ENCODE measurements around the gene MAGI2.
"Not testable (repeated sequence)": the region's sequence is repeated elsewhere in the genome, so short reads cannot be mapped to it uniquely, and the experiment has no call there.

The MAGI2 gene

DNA sequence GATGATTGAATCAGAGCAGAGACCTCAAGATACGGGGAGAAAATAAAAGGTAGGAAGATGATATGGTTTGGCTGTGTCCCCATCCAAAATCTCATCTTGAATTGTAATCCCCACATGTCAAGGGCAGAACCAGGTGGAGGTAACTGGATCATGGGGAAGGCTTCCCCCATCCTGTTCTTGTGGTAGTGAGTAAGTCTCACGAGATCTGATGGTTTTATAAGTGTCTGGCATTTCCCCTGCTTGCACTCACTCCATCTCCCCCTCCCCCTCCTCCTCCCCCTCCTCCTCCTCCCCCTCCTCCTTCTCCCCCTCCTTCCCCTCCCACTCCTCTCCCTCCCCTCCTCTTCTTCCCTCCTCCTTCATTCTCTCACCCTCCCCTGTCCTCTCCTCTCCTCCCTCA lies 950.2 kb downstream of the MAGI2 start:
- not testable (repeated sequence) for DNase-seq

DNA sequence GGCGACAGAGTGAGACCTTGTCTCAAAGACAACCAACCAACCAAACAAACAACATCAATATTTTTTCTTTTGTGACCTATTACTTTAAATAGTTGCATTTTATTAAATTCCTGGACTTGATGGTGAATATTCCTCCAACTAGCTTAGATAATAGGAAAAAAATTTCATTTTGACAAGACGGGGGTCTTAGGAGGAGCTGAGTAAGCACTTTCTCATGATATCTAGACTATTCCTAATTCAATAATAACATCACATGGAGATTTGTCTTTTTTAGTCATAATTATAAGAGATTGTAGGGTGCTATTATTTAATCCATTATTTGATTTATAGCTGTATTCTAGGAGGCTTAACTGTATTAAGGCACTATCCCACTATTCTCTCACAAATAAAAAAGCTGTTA lies 952.4 kb downstream of the MAGI2 start:
- DNase-seq, result no peak

DNA sequence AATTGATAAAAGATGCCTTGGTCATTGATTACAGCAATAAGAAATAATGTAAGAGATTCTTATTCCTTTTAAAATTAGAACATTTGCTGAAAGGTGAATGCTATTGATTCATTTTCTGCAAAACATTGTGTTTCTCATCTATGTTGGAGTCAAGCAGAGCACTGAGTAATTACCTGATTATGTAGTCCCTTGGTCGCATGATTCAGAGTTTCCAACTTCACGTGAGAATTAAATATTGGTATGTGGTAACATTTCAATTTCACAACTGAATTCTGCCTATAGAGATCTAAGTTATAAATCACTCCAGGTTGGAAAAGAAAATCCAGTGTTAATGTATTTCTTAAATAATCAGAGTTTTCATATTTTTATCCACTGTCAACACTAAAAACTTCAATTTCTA lies 953.5 kb downstream of the MAGI2 start:
- no peak for DNase-seq

DNA sequence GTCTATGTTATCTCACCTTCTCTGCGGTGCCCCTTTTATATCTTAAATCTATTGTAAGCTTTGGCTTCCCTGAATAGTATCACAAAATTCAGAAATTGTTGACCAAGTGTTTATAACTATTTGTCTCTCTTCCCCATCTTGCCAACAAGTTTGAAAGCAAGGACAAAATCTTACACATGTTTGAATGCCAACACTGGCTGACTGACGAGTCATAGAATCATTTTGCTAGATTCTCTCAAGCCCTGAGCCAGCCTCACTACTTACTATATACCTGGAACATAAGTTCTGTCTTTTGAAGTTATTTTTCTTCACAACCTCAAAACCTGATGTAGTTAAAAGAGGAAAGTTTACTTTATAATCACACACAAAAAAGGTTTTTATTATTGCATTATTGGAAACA lies 954.2 kb downstream of the MAGI2 start:
- DNase-seq, result no peak

DNA sequence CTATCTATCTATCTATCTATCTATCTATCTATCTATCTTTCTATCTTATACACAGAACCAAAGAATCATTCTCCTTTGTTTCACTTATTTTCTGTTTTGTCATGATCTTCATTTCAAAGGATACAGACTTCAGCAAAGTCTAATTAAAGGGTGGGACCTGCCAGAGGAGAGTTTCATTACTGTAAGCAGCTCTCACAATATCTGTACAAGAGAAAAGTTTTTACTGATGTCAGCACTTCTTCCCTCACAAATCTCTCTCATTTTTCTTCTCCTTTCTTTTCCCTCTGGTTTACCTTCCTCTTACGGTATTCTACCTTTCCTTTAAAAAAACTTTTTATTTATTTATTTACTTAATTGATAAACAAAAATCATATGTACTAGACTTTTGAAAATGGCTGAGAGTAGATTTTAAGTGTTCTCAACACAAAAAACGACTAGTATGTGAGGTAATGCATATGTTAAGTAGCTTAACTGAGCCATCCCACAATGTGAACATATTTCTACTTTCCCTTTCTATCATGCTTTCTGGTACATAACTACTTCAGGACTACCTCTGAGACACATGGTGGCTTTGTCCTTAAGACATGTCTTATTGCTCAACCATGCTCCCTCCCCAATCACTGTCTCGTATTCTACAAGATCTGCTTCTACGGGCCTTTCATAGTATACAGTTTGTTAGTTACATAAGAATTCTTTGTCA lies 955.6 kb downstream of the MAGI2 start:
- DNase-seq, result no peak

DNA sequence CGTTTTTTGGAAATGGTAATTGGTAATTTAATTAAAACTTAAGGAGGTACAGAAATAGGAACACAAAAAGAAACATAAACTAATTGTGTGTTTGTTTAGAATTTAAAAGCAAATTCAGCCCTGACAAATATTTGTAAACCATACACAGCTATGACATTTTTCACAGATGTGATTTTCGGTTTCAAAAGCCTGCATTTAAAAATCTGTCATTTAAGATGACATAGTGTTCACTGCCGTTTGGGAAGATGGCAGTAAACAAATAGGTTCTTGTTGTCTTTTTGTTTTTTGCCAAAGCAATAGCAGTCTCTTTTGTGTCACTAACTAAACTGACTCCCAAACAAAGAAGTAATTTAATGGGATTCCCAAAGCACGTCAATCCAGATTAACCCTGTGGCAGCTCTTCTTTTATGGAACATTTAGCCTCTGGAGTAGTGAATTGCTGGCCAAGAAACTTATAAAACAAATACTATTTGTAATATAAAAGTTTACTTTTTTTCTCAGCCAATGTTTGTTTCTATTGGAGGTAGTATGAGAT lies 957.3 kb downstream of the MAGI2 start:
- no peak for DNase-seq

DNA sequence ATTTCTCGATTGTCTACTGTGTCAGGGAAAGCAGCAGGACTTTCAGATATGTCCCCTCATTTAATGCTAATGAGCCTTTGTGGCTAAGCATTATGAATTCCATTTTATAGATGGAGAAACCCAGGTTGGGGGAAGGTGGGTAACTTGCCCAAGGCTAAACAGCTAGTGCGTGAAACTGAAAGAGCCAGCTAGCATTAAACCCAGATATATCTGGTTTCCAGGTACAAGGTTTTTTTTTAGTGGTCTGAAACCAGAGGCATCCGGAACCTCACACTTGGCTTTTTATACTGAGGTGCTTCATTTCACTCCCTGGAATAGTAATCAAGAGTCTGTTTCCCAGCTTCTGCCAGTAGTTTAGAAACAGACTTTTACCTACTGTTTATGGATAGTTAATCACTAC lies 960.1 kb downstream of the MAGI2 start:
- no peak for DNase-seq

DNA sequence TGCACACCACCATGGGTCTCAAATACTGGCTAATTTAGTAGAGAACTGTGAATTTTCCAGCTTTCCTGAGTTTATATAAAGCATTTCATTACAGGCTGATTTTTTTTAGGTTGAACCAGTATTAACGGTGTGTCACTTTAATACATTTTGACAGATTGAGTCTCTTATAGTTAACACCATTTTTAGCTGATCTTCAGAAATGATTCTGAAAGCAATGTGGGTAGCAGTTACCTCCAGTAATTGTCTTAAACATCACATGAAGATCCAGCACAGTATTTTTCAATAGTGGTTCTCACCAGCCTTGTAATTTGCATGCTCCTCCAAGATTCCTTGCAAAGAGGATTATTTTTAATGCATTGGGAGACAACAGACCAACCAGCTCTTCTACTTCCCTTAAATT lies 961.3 kb downstream of the MAGI2 start:
- no peak for DNase-seq

DNA sequence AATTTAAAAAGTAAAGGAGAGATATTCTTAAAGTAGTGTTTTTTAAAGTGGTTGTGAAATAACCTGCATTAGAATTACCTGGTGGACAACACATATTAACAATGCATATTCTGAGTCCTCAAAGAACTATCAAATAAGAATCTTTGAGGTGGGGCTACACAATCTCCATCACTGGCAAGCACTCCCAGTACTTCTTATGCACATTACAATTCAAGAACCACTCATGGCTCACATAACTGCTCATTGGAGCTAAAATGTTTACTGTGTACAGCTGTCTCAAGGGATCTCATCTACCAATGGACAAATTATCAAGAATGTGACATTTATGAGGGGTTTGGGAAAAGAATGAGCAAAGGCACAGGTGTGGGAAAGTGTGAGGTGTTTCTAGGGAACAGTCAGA lies 962.9 kb downstream of the MAGI2 start:
- DNase-seq, result no peak

DNA sequence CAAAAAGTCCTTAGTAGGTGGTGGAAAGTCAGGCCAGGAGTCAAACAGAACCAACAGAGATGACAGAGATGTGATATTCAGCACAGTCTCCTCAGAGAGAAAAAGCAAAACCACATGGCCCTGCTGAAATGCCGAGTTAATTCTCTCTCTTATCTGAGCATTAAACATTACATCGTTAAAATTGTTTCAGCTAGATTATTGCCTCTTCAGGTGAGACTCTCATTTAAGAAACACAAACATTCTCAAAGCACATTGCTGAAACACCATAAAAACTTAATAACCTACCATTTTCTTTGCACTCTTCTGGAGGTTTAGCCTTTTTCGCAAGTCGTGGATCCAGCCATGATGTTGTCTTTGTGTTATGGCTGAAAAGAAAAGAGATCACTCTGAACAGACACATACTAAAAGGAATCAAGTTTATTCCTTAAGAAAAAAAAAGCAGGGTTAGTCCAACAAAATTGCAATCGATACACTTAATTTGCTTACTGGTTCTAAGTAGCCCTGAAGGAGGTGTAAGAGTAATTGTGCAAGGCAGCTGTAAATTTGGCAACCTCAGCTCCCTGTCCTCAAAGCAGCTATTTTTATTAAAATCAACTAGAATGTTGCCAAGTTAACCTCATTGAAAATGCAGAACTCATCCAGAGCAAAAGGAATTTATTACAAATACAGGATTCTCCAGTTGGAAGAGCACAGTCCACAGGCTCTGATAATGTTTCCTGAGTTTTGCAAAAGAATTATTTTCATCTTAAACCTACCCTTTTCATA lies 963.8 kb downstream of the MAGI2 start:
- DNase-seq, result no peak

DNA sequence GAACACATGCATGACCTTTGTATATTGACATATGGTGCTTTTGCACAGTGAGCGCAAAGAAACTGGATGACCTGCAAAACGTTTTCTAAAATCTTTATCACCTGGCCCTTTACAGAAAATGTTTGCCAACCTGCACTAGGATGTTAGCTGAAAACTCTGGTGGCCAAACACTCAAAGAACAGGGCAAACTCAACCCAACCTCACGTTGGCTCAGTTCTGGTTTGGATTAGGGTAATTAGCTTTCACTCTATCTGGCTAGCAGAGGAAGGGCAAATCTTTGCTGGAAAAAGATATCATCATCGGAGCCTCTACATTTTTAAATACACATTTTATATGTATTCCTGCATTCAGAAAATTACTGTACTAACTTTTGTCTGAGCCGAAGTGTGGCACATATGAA lies 966.0 kb downstream of the MAGI2 start:
- no peak for DNase-seq

DNA sequence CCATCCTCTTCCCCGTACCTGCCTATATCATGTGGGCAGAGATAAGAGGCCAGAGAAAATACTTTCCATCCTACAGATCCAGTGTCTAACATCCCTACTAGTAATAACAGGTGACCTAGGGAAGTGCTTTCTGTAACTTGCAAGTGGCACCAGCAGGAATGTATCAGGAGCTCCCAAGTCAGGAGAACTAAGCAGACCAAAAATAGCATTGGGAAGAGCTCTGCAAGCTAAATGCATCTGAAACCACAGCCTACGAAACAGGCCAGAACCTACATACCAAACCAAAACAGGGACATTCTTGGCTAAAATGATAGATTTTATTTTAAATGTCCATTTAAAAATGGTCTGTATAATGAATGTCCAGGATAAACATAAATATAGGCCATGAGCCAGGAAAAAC lies 974.1 kb downstream of the MAGI2 start:
- no peak for DNase-seq

DNA sequence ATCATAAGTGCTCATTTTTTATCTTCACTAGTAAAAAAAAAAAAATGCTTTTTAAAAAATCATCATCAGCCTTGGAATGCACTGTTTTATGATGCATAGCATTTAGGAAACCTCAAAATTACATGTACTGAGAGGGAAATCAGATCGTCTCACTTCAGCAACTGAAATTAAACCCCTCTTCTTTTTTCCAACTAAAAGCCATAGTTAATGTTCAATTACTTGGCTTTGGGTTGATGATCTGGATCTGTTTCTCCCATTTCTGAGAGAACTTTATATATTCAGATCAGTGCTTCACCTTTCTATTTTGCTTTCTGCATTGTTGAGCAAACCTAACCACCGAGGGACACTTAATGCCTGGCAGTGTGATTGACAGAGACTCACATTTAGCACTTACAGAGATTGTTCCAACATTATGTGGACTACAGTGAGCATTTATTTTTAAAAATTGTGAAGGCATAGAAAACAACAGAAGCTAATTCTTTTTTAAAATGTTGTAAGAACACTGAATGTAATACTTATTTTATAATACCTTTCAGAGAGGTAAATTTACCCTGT lies 976.5 kb downstream of the MAGI2 start:
- DNase-seq, result no peak

DNA sequence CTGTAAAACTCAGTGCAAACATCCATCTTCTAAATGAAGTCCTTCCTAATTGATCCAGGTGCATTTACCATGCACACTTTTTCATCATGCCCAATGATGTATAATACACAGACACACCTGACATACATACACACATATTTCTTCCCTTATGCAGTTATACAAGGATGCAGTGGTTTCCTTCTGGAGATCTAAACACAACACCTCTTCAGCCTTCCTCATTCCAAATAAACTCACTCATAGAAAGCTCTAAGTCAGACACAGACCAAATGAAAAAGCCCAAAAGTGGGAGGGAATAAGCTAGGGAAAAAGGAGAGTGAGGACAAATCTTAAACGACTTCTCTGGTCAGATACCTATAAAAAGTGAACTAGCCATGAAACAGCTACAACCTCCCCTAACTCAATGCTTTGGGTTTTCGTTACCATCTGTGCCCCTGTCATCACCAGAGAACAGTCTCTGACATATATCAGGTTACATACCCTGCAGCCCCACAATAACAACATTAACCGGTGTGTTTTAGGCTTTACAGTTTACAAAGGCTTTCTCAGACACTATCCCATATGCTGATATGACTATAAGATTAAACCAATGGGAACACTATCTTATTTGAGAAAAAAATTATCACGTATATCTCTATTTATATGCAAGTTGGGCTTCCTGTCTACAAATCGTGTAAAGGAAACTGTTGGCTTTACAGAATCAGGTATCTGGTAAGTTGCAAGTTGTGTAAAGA lies 979.7 kb downstream of the MAGI2 start:
- no peak for DNase-seq

DNA sequence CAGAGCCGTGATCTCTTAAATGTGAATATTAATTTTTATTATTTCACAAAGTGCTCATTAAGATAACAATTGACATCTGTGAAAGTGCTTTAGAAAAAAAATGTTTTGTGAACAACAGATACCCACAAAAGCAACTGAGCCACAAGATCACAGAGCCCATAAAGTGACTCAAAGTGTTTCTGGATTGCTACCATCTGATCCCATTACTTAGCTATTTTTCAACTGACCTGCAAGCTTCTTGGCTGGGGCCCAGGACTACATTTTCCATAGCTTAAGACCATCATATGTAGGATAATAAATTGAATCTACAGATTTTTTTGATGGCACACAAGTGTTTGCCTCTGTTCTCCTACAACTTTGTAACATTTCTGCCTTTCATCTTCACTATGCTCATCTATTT lies 980.4 kb downstream of the MAGI2 start:
- no peak for DNase-seq

DNA sequence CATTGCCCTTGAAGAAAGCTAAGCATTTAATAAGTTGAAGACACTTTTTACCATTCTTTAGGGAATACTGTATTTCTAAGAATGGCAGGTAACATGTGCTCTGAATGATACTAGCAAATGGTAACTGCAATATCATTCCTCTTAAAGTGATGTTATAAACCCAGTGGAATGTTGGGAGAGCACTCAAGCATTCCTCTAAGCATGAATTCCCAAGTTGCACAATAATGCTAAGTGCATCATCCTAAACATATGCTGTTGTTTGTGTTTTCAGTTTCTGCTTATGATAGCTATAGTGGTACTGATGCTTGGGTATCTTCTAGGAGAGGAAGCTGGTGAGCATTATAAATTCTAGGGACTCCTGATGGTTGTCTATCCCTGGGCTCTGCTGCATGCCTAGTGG lies 980.9 kb downstream of the MAGI2 start:
- DNase-seq, result no peak

DNA sequence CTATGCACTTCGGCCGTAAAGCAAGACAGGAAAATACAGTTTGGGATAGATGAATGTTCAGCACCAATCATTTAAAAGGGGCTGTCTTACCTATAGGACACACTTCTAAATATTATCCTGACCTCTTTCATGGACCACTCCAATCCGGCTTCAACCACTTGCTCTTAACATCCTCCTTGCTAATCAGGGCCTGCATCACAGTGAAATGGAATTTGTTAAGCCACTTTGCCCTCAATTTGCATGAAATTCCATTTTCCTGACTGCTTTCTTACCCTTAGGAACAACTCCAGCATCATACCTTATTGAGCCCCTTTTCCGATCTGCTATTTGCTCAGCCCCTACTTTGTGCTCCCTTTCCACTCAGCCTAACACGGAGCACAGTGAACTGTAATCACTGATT lies 987.6 kb downstream of the MAGI2 start:
- DNase-seq, result no peak

DNA sequence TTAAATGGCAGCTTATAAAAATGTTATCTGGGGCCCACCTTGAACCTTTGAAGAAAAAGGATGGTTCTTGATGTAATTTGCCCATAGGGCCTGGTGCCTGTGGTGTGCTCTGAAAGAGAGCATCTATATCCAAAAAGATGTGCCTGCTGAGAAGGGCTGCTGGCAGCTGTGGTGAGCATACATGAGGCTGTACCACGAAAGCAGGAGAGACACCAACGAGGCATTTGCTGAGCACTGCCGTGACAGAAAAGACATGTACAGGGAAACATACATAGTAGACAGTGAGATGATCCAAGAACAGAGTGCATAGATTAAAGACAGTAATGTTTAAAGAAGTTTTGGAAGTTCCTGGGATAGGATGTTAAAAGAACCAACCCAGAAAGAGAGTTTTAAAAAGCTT lies 990.4 kb downstream of the MAGI2 start:
- DNase-seq, result no peak

DNA sequence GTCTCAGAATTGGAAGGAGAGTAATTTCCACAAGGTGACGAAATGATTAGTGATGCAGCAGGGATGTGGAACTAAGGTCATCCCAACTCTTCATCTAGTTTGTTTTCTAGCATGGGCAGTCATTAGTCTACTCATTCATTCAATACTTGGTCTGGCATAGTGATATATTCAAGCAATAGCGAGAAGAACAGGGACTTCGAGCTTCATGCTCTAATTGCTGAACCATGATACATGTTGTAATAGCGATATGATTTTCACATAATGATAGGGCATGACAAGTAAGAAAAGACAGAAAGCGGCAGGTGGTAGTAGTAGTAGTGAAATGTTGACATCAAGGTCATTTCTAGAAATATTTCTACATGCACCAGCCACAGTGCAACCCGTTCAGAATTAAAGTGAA lies 1002.8 kb downstream of the MAGI2 start:
- no peak for DNase-seq

DNA sequence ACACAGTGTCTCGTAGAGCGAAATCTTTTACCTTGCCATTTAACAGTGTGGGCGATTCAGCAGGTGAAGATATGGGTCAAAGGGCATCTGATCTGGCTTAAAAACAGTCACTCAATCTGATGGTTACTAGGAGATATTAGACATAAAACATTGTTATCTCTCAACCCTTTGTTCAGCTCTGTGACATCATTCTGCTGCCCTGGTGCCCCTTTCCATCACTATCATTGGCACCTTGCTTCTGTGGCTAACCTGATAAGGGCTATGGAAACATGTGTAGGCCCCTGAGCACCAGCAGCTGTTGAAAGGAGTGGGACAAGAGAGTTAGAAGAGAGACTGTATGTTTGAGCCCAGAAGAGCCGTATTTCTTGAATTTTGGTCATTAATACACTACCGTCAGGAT lies 1004.6 kb downstream of the MAGI2 start:
- DNase-seq, result no peak

DNA sequence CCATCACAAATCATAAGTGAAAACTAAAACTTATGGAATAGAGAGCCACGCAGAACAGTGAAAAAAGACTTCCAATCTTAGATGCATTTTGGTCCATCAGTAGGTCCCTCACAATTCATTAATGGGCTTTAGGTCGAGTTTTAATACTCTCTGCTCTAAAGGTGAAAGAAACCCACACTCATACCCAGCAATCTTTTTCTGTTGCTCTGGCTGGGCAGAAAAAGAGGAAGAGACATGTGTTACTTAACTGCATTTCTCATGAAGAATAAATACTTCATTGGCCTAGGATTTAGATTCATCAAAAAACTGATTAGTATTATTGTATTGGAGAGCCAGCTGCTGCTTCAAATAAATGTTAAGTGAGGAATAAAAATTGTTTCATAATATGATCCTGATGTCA lies 1009.2 kb downstream of the MAGI2 start:
- no peak for DNase-seq

DNA sequence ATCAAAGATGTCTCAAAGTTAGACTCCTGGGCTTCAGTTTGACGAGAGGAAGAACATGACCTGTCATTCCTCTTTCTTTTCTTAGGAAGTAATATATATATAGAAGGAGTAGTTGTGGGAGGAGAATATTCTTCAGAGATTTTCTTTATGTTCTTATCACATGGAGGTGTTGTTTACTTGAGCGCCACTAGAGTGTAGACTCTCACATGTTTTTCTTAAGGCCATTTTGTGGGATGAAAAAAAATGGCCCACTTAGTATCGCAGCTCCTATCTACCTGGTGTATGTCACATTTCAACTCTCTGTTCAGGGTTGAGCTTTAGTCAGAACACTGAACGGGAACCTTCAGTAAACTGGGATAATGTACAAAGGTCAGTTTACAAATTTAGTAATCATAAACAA lies 1009.7 kb downstream of the MAGI2 start:
- DNase-seq, result no peak

DNA sequence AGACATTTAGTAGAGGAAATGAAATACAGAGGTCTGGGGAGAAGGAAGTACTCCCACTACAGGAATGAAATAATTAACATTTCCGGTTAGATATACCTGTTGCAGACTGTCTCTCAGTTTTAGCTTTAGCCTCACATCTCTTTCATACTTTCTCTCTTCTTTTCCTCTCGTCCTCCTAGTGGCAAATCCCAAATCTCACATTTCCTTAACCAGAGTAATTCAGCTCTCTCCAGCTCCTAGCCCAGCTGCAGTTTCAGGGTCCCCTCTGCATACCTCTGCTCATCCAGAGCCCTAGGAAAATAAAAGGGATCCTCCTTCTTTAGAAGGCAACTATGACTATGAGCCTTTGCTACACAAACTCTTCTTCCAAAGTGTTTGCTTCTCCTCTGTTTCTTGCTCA lies 1011.7 kb downstream of the MAGI2 start:
- no peak for DNase-seq

DNA sequence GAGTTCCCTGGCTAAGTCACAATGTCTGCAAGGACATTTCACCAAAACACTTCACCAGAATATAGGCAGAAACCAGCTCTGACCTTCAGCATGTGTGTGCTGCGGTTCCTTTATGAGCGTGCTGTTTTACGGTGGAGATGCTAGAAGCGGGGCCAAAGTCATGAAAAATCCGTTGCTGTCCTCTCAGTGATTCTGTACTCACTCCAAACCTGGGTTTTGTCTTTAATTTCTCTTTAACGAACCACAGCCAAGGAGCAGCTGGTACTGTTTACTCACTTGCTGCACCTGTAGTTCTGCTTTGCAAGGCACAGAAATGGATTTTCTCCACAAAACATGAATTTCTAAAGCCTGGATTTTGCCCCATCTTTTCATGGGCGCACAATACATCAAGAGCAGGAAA lies 1015.0 kb downstream of the MAGI2 start:
- no peak for DNase-seq
